ENCODE measurements around the gene UBXN10. TPM values are rescaled to one million over a fixed set of nuclear protein-coding genes. Genes with fewer than 3 reads are reported as not detected.

The UBXN10 gene
- total RNA-seq, 1 donor from 2014 or later, result 0.49 TPM

DNA sequence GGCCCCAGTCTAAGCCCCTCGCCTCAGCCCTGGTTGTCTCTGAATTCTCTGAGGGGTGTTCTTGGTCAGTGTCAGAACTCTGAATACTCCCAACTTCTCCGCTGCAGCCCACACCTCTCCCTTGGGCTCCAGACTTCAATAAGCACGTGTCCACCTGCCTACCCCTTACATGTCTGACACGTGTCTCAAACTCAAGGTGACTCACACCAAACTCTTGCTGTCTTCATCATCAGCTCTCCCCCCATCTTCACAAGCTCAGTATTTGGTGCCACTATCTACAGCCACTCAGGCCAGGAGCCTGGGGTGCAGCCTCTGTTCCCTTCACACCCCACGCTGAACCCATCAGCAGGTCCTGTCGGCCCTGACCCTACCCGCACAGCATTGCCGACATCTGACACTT is 18.8 kb upstream of the UBXN10 start:
- no peak overlapping the region for H3K4me3 ChIP-seq
- H3K27ac ChIP-seq, result no peak overlapping the region
- intact Hi-C loops (cut with DNase I), result no loop called here
- no peak for TF ChIP-seq POLR2A (IDR thresholded peaks at IDR 0.05)
- TF ChIP-seq, protein P1, sequence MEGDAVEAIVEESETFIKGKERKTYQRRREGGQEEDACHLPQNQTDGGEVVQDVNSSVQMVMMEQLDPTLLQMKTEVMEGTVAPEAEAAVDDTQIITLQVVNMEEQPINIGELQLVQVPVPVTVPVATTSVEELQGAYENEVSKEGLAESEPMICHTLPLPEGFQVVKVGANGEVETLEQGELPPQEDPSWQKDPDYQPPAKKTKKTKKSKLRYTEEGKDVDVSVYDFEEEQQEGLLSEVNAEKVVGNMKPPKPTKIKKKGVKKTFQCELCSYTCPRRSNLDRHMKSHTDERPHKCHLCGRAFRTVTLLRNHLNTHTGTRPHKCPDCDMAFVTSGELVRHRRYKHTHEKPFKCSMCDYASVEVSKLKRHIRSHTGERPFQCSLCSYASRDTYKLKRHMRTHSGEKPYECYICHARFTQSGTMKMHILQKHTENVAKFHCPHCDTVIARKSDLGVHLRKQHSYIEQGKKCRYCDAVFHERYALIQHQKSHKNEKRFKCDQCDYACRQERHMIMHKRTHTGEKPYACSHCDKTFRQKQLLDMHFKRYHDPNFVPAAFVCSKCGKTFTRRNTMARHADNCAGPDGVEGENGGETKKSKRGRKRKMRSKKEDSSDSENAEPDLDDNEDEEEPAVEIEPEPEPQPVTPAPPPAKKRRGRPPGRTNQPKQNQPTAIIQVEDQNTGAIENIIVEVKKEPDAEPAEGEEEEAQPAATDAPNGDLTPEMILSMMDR (IDR thresholded peaks at IDR 0.05), result no peak
- no peaks in the 10 kb centered on the region for H3K27me3 ChIP-seq
- DNase-seq (ENCODE audit: extremely low spot score in 2 of 2), result no peak
- H3K4me1 ChIP-seq, result no peaks in the 10 kb centered on the region
- H3K9me3 ChIP-seq, result no peaks in the 10 kb centered on the region
- no peaks in the 10 kb centered on the region for H3K36me3 ChIP-seq

DNA sequence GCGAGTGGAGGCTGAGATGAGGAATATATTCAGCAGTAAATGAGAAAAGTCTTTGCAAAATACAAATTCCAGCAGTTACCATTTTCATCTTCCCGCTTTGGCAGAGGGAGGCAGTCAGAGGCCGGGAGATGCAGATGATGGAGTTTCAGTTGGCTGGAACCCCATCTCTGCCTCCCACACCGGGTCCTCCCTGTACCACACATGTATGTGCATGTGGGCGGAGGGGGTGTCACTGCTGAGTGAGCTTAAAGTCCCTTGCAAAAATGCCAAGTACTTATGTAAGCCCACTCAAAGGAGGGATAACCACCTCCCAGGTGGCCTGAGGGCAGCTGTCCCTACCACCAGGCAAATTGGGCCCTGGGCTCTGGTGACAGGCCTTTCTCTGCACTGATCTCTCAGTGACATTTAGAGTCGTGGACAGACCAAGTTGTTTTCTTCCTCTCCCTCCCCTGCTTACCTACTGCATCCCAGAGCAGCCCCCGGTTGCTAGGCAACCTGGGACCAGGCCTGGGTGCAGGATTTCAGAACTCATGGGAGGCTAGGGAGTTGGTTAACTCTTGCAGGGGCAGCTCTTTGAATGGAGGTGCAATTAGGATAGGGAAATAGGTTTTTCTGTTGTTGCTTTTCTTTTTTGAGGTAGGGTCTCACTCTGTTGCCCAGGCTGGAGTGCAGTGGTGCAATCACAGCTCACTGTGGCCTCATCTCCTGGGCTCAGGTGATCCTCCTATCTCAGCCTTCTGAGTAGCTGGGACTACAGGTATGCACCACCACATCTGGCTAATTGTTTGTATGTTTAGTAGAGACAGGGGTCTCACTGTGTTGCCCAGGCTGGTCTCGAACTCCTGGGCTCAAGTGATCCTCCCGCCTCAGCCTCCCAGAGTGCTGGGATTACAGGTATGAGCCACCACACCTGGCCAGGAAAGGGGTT is 17.1 kb upstream of the UBXN10 start:
- Histone ChIP-seq H3K36me3 (no peaks in the 10 kb centered on the region), H3K27me3 (no peaks in the 10 kb centered on the region), H3K4me1 (no peaks in the 10 kb centered on the region), H3K9me3 (no peaks in the 10 kb centered on the region), H3K27ac (no peak overlapping the region), H3K4me3 (no peak overlapping the region)
- intact Hi-C loops (cut with DNase I), result no loop called here
- no peak for DNase-seq (ENCODE audit: extremely low spot score in 2 of 2)
- no peak for TF ChIP-seq POLR2A (IDR thresholded peaks at IDR 0.05)
- TF ChIP-seq POLR2AphosphoS5 (IDR thresholded peaks at IDR 0.05; ENCODE audit: insufficient read depth in 1 of 2, low read depth in 1 of 2), result no peak
- TF ChIP-seq, protein P1 (IDR thresholded peaks at IDR 0.05), result no peak

DNA sequence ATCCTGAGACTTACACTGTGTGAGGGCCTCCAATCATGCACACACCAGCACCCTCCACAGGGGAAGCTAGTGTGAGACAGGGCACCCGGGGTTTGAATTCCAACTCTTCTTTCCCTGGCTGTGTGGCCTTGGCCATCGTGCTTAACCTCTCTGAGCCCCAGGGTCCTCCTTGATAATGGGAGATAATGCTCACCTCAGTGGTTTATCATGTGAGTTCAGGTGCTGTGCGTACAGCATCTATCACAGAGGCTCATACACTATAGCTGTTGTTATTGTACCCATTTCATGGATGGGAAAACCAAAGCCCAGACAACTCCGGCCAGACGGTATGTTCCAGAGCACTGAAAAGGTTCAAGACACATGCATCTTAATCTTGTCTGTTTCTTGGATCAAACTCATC is 16.0 kb upstream of the UBXN10 start:
- H3K27ac ChIP-seq, result no peak overlapping the region
- no peaks in the 10 kb centered on the region for H3K4me1 ChIP-seq
- H3K9me3 ChIP-seq, result no peaks in the 10 kb centered on the region
- intact Hi-C loops (cut with DNase I), result no loop called here
- no peak for DNase-seq (ENCODE audit: extremely low spot score in 2 of 2)
- no peaks in the 10 kb centered on the region for H3K27me3 ChIP-seq
- no peak overlapping the region for H3K4me3 ChIP-seq
- TF ChIP-seq, protein P1 (IDR thresholded peaks at IDR 0.05), result no peak
- no peak for TF ChIP-seq POLR2A (IDR thresholded peaks at IDR 0.05)
- no peak for TF ChIP-seq POLR2AphosphoS5 (IDR thresholded peaks at IDR 0.05; ENCODE audit: insufficient read depth in 1 of 2, low read depth in 1 of 2)
- H3K36me3 ChIP-seq, result no peaks in the 10 kb centered on the region

DNA sequence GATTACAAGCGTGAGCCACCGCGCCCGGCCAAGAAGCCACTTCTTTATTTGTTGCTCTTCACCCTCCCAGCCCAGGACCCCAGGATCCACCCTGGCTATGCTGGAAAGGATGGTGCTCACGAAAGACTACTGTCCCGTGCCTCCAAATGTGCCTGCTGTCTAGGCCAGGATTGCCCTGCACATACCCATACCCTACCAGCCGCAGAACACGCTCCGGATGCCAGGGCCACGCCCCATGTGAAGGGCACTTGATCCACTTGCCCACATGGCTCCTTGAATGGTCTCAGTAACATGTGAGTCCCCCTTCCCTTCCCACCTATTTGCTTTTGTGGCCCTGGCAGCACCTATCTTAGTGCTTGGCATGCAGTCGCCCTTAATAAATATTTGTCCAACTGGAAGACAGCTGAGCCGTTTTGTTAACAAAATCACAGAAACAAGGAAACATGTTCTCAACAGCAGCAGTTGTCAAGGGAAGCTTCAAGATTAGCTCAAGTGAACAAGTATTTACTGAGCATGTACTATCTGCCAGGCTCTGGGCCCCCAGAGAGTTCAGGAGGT is 13.8 kb upstream of the UBXN10 start:
- Histone ChIP-seq H3K4me1 (no peaks in the 10 kb centered on the region), H3K27me3 (no peaks in the 10 kb centered on the region), H3K4me3 (no peak overlapping the region), H3K36me3 (no peaks in the 10 kb centered on the region), H3K9me3 (no peaks in the 10 kb centered on the region), H3K27ac (no peak overlapping the region)
- TF ChIP-seq POLR2A (IDR thresholded peaks at IDR 0.05) (no peak), POLR2AphosphoS5 (IDR thresholded peaks at IDR 0.05; ENCODE audit: insufficient read depth in 1 of 2, low read depth in 1 of 2) (no peak)
- TF ChIP-seq, protein P1 (IDR thresholded peaks at IDR 0.05), result no peak
- intact Hi-C loops (cut with DNase I), result no loop called here
- no peak for DNase-seq (ENCODE audit: extremely low spot score in 2 of 2)

Measured in vagina (tissue), 2 donors.